Measurements from ENCODE around the gene GET4.
"Not testable (repeated sequence)": the region's sequence is repeated elsewhere in the genome, so short reads cannot be mapped to it uniquely, and the experiment has no call there.

The GET4 gene

DNA sequence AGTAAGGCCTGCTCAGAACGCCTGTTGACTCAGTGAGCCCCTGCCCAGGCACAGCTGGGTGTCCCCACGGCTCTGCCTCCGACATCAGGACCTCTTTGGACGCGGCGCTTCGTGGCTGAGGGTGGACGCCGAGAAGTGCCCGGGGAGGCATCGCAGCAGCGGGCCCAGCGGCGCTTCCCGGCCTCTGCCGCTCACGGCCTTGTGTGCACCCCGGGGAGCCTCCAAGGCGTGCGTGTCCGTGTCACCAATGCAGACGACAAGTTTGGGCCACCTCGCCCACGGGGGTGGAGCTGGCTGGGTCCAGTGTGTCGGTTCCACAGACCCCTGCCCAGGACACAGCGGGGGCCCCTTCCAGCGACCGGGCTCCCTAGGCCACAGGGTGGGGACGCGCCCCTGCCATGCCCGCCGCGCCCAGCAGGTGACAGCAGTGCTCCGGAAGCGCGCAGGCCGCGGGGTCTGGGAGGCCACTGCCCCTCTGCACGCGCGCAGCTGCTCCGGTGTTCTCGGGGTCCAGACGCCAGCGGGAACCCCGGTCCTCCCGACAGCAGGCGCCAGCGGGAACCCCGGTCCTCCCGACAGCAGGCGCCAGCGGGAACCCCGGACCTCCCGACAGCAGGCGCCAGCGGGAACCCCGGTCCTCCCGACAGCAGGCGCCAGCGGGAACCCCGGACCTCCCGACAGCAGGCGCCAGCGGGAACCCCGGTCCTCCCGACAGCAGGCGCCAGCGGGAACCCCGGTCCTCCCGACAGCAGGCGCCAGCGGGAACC is 32.4 kb downstream of the GET4 start:
- DNase-seq (ENCODE audit: insufficient read length, low spot score) = peak; percentile 93
- FAIRE-seq = not testable (repeated sequence)
- TF ChIP-seq, protein P1, sequence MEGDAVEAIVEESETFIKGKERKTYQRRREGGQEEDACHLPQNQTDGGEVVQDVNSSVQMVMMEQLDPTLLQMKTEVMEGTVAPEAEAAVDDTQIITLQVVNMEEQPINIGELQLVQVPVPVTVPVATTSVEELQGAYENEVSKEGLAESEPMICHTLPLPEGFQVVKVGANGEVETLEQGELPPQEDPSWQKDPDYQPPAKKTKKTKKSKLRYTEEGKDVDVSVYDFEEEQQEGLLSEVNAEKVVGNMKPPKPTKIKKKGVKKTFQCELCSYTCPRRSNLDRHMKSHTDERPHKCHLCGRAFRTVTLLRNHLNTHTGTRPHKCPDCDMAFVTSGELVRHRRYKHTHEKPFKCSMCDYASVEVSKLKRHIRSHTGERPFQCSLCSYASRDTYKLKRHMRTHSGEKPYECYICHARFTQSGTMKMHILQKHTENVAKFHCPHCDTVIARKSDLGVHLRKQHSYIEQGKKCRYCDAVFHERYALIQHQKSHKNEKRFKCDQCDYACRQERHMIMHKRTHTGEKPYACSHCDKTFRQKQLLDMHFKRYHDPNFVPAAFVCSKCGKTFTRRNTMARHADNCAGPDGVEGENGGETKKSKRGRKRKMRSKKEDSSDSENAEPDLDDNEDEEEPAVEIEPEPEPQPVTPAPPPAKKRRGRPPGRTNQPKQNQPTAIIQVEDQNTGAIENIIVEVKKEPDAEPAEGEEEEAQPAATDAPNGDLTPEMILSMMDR (IDR thresholded peaks at IDR 0.05; ENCODE audit: insufficient read depth, missing control alignments) = peak; percentile 73

DNA sequence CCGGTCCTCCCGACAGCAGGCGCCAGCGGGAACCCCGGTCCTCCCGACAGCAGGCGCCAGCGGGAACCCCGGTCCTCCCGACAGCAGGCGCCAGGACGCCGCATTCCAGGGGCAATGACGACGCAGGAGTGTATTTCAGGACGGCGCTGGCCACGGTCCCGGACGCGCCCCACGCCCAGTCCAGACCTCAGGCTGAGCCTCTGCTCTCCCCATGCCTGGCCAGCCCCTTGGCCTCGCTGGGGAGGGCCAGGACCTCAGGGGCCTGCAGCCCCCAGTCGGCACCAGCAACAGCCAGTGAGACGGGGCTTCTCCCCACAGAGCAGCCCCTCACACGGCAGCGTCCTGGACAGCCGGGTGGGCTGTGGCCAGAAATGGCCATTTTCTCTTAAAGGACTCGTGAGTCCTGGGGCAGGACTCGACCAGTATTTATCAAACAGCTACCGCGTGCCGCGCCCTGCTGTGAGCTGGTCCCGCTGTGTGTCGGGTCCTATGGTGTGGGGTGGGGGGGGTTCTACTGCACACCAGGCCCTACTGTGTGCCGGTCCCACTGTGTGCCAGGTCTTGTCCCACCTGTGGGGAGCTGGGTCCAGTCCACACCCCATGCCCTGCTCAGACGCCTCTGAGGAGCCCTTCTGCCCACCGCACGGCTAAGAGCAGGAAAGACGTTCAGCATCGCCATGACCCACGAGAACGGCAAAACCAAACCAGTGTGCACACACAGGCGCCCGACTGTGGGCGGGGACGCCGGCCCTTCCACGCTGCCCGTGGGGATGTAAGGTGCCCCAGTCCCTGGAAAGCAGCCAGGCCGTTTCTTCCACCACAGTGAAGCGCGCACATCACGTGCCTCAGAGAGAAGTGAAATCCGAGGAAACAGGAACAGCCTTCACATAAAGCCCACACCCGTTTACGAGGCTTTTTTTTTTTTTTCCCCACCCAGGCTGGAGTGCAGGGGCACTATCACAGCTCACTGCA is 33.3 kb downstream of the GET4 start:
- no peak for FAIRE-seq
- DNase-seq (ENCODE audit: insufficient read length, low spot score) = no peak

DNA sequence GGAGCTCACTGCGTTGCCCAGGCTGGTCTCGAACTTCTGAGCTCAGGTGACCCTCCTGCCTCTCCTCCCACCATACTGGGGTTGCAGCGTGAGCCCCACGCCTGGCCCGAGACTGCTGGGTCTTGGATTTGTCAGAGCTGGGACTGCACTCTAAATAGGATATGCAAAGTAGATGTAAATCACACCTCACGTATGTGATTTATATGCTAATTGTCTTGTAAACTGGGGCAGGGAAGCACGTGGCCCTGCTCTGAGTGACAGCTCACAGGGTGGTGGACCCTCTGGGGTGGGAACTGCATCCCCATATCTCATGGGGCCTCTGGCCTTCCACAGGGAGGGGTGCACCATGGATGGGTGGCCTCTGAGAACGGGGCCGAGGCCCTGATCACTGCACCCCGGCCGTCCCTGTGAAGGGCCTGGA is 34.1 kb downstream of the GET4 start:
- TF ChIP-seq, protein P1 (IDR thresholded peaks at IDR 0.05; ENCODE audit: insufficient read depth, missing control alignments) = no peak
- DNase-seq (ENCODE audit: insufficient read length, low spot score) (no peak), FAIRE-seq (no peak)

More for the DNA sequence above, 33.3 kb downstream of the GET4 start:
- TF ChIP-seq, protein P1 (IDR thresholded peaks at IDR 0.05; ENCODE audit: insufficient read depth, missing control alignments) = no peak

DNA sequence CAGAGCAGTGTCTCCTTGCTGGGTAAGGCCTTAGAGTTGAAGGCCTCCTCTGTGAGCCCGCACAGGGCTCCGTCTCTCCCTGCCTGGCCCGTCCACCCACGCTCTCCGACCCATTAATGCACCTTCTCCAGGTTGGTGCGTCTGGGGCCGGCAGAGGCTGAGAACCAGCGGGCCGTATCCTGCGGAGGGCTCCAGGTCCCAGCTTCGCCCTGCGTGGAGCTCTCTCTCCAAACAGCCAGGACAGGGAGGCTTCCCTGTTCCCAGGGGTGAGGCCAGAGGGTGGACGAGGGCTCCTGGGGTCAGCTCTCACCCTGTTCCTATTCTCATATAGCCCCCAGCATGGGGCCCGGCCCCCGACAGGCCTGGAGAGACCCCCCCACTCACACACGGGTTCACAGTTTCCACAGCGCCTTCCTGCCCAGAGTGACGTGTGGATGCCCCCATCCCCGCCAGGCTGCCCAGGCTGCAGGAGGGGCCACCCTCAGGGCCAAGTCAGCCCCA is 34.6 kb downstream of the GET4 start:
- TF ChIP-seq, protein P1 (IDR thresholded peaks at IDR 0.05; ENCODE audit: insufficient read depth, missing control alignments) = no peak
- no peak for DNase-seq (ENCODE audit: insufficient read length, low spot score)
- no peak for FAIRE-seq

DNA sequence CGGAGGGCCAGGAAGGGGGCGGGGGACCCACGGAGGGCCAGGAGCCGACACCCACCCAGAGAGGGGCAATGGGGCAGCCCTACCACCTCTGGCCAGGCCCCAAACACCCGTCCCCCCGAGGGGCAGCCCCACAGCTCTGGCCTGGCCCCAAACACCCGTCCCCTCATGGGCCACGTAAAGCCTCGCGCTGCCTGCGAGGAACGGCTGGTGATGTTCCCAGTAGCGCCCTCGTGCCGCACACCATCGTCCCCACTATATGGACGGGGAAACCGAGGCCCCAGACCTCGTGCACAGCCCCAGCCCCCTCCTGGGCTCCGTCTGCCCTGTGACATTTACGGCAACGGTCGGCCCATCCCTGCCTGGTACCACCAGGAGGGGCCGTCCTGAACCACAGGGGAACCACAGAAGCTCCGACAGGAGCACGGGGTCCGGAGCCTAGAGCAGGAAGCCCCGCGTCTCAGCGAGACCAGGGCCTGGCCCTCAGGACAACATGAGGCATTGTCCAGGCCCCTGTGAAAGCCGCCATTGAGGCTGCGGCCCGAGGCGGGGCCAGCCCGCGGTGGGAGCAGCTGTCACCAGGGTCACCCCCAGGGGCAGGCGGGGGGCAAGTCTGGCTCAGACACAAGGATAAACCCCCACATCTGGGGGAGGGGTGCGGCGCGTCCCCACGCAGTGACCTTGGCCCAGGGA is 35.6 kb downstream of the GET4 start:
- FAIRE-seq = no peak
- TF ChIP-seq, protein P1 (IDR thresholded peaks at IDR 0.05; ENCODE audit: insufficient read depth, missing control alignments) = no peak

DNA sequence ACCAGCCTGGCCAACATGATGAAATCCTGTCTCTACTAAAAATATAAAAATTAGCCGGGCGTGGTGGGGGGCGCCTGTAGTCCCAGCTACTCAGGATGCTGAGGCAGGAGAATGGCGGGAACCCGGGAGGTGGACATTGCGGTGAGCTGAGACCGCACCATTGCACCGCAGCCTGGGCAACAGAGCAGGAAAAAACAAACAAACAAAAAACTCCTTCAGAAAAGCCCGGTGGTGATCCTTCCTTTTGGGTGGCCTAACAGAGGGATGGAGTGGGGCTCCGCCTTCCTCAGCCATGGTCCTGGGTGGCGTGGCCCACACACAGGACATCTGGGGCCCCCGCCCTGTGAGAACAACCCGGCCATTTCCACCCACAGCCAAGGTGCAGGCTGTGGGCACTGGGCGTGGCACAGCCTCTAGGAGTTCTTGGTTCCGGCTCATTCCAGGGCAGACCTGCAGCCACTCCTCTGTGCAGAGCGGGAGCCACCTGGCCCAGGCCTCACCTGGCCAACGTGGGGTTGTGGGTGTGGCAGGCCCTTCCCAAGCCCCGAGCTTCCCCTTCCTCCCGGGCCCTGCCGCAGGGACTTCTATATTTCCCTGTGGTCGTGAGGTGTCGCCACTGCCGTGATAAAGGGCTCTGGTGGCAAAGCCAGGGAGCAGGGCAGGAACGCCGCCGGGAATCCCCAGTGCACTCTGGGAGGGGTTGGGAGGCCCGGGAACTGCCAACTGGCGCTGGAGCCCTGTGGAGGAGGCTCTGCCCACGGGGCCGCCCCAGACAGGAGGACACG is 37.6 kb downstream of the GET4 start:
- TF ChIP-seq, protein P1 (IDR thresholded peaks at IDR 0.05; ENCODE audit: insufficient read depth, missing control alignments) = no peak
- FAIRE-seq = no peak
- no peak for DNase-seq (ENCODE audit: insufficient read length, low spot score)

More for the DNA sequence above, 35.6 kb downstream of the GET4 start:
- no peak for DNase-seq (ENCODE audit: insufficient read length, low spot score)

Measured in D721Med (cell line).